ENCODE results near the gene CCDC92B.

- no peak for TF ChIP-seq CTCF (IDR thresholded peaks at IDR 0.05; ENCODE audit: low read length)
- no peak for TF ChIP-seq EZH2 (IDR thresholded peaks at IDR 0.05; ENCODE audit: borderline replicate concordance, low read length)
Observed at GRCh38 chr17:2745317-2746037, 4.0 kb downstream of the CCDC92B start.
